A673 (cell line): Measurements from ENCODE around the gene REG3A.

Experiments
- EZH2 ChIP-seq: fragments of 200-600 bp; sonication (generic); IDR thresholded peaks from 2 replicates; pipeline ENCODE4 v1.6.1; 2017; ENCODE audit warnings: borderline replicate concordance, low read depth, mild to moderate bottlenecking, mixed read lengths, antibody characterized with exemption, low read length; ENCODE audit not compliant: poor library complexity, severe bottlenecking
- TF ChIP-seq, protein P1 (sequence below): fragments of 300-800, 200-600 bp; sonication (generic); conservative IDR thresholded peaks from 2 replicates; pipeline ENCODE4 v1.5.1; 2017; ENCODE audit warnings: low read depth, mild to moderate bottlenecking, antibody characterized with exemption, low read length, moderate library complexity, mixed read lengths

DNA sequence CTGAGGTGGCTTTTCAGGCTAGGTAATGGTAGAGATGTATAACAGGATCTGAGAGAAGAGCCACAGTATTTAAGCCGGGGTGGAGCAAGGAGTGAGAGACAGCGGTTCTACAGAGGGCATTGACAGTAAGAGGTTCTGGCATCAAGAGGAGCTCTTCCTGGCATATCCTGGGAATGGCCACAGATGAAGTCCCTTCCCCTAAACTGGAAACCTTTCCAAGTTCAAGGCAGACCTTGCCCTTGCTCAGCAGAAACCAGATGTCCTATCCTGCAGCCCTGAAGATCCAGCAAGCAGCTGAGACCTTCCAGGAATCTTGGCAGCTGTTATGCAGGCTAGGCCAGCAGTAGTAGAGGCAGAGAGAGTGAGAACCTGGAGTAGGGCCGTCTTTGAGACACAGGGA is 21.2 kb downstream of the REG3A start:
- TF ChIP-seq, protein P1, sequence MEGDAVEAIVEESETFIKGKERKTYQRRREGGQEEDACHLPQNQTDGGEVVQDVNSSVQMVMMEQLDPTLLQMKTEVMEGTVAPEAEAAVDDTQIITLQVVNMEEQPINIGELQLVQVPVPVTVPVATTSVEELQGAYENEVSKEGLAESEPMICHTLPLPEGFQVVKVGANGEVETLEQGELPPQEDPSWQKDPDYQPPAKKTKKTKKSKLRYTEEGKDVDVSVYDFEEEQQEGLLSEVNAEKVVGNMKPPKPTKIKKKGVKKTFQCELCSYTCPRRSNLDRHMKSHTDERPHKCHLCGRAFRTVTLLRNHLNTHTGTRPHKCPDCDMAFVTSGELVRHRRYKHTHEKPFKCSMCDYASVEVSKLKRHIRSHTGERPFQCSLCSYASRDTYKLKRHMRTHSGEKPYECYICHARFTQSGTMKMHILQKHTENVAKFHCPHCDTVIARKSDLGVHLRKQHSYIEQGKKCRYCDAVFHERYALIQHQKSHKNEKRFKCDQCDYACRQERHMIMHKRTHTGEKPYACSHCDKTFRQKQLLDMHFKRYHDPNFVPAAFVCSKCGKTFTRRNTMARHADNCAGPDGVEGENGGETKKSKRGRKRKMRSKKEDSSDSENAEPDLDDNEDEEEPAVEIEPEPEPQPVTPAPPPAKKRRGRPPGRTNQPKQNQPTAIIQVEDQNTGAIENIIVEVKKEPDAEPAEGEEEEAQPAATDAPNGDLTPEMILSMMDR = no peak
- TF ChIP-seq EZH2 = no peak
